Cerebellar cortex (tissue), 1 donor: ENCODE results near the gene MAEL.

Experiments
- DNase-seq: peaks from one replicate; pipeline ENCODE4 v3.0.0-alpha.2; 2015; ENCODE audit warnings: low spot score

Gene MAEL

GRCh38 chr1:167056529-167057231, 67.6 kb downstream of the MAEL start:
- no peak for DNase-seq

GRCh38 chr1:167057241-167057688, 68.2 kb downstream of the MAEL start:
- DNase-seq: peak; percentile 89

GRCh38 chr1:167059045-167059808, 70.1 kb downstream of the MAEL start:
- peak; percentile 72 for DNase-seq

GRCh38 chr1:167059809-167060107, 70.7 kb downstream of the MAEL start:
- no peak for DNase-seq

GRCh38 chr1:167060141-167061072, 71.3 kb downstream of the MAEL start:
- DNase-seq: no peak

GRCh38 chr1:167061073-167061464, 72.0 kb downstream of the MAEL start:
- no peak for DNase-seq

GRCh38 chr1:167064621-167065020, 75.5 kb downstream of the MAEL start:
- no peak for DNase-seq

GRCh38 chr1:167065471-167065870, 76.4 kb downstream of the MAEL start:
- no peak for DNase-seq

GRCh38 chr1:167066333-167067122, 77.4 kb downstream of the MAEL start:
- peak; percentile 77 for DNase-seq

GRCh38 chr1:167067904-167068303, 78.8 kb downstream of the MAEL start:
- no peak for DNase-seq

- no peak for DNase-seq
These were observed 79.7 kb downstream of the MAEL start for GRCh38 chr1:167068761-167069160.

- no peak for DNase-seq
These were observed 82.2 kb downstream of the MAEL start for GRCh38 chr1:167071286-167071685.
